ENCODE data around the gene UAP1L1.
"Not testable (repeated sequence)": the region's sequence is repeated elsewhere in the genome, so short reads cannot be mapped to it uniquely, and the experiment has no call there.

The UAP1L1 gene

DNA sequence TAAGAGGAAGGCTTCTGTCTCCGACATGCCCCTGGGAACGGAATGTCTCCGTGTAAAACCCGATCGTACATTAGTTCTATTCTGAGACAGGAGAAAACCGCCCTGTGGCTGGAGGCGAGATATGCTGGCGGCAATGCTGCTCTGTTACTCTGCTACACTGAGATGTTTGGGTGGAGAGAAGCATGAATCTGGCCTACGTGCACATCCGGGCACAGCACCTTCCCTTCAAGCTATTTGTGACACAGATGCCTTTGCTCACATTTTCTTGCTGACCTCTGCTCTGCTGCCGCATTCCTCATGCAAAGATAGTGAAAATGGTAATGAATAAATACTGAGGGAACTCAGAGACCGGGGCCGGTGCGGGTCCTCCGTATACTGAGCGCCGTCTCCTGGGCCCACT lies 39.4 kb downstream of the UAP1L1 start:
- DNase-seq = no peak

DNA sequence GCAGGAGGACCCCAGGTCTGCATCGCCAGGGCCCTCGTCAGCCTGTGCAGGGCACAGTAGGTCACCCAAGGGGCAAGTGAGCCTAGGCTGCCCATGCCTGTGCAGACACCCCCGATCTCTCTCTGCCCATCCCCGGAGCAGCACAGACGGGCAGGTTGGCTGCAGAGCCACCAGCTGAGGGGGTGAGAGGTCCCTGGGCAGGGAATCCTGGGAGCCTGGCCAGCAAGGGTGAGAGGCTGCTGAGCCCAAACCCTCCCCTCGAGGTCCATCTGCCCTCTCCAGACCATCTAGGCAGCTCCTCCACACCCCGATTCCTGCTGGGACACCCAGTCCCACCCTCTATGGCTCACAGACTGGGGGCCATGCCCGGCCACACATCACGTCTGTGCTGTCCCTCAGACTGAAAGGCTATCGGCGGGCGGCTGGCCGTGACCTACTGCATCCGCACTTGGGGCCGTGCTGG lies 40.0 kb downstream of the UAP1L1 start:
- no peak for DNase-seq

DNA sequence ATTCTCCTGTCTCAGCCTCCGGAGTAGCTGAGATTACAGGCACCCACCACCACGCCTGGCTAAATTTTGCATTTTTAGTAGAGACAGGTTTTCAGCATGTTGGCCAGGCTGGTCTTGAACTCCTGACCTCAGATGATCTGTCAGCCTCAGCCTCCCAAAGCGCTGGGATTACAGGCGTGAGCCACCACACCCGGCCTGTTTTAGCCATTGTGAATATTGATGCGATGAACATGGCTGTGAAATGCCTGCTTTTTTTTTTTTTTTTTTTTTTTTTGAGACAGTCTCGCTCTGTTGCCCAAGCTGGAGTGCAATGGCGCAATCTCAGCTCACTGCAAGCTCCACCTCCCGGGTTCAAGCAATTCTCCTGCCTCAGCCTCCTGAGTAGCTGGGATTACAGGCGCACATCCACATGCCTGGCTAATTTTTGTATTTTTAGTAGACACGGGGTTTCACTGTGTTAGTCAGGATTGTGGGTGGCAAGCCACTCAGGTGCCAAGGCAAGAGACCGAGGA lies 40.8 kb downstream of the UAP1L1 start:
- DNase-seq = not testable (repeated sequence)

GRCh38 chr9:137121927-137122795 lies 44.8 kb downstream of the UAP1L1 start:
- DNase-seq = not testable (repeated sequence)

GRCh38 chr9:137122796-137123467 lies 45.6 kb downstream of the UAP1L1 start:
- not testable (repeated sequence) for DNase-seq

GRCh38 chr9:137123468-137123837 lies 46.1 kb downstream of the UAP1L1 start:
- DNase-seq = no peak

DNA sequence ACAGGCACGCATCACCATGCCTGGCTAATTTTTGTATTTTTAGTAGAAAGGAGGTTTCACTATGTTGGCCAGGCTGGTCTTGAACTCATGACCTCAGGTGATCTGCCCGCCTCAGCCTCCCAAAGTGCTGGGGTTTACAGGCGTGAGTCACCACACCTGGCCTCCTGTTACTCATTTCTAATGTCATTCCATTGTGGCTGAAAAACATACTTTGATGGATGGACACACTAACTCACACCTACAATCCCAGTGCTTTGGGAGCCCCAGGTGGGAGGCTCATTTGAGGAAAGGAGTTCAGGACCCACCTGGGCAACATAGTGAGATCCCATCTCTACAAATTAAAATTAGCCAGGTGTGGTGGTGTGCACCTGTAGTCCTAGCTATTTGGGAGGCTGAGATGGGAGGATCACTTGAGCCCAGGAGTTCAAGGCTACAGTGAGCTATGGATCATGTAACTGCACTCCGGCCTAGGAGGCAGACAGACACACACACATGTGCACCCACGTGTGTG lies 46.7 kb downstream of the UAP1L1 start:
- DNase-seq = not testable (repeated sequence)

DNA sequence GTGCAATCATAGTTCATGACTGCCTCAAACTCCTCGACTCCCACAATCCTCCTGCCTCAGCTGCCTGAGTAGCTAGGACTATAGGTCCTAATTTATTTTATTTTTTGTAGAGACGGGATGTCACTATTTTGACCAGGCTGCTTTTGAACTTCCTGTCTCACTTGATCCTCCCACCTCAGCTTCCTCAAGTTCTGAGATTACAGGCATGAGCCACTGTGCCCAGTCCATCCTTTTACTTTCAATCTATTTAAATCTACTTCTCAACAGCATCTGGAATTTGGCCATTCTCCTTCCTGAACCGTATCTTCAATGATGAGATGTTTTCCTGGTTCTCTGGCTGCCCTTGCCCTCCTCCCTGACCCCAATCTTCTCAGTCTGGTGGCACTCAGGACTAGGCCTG lies 49.5 kb downstream of the UAP1L1 start:
- DNase-seq = no peak

- no peak for DNase-seq
Observed at GRCh38 chr9:137127301-137128157, 50.2 kb downstream of the UAP1L1 start.

DNA sequence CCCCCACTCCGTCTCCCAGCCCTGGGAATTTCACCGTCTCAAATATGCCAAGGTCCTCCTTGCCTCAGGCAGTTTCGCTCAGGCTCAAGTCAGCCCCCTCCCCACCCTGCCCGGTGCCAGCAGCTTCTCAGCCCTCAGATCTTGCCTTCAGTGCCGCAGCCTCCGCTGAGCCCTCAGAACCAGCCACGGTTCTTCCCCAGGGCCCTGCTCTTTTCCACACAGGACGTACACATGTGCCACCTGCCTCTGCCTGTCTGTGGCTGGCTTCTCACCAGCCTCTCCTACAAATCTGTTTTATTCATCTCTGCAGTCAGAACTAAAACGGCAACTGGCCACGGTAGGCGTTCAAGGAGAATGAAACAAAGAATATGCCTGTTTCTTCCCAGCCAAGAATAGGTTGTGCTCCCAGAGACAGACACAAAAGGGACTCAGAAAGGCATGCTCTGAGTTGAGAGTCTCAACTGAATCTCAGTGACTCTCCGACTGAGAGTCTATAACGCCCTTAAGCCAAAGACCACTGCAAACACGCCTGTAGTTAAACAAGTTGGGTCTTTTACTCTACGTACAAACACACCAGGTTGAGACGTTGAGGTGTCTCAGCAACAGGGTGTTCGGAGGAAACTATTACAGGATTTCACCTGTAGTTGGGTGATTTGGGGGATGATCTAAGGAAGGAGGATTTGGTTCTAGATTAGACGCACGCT lies 51.0 kb downstream of the UAP1L1 start:
- DNase-seq = no peak

- no peak for DNase-seq
Observed at GRCh38 chr9:137128862-137129455, 51.6 kb downstream of the UAP1L1 start.

DNA sequence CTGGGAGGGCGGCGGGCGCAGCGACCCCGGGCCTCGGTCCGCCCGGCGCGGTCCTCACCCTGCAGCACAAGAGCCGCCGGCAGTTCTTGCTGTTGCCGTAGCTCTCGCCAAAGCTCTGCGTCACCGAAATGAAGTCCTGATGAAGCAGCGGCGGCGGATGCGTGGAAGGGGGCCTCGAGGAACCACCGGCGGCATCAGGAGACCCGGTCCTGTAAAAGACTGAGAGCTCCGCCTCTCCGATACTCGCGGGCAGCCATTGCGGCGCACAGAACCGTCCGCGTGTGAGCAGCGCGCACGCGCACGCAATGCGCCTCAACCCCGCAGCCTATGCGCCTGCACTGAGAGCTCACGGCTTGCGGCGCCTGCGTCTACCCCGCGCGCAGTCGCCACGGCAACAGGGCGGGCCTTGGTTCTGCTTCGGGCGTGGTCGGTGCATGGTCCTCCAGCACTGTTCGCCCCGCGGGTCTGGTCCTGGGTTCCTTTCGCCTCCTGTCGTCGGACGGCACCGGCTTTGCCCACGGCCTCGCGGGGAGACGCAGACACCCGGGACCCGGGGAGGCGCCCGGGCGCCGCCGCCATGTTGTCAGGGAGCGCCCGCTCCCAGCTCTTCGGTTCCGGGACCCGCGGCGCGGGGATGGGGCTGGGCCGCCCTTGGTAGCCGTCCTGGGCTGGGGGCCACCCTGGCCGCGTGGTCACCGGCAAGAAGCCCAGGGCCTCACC lies 52.3 kb downstream of the UAP1L1 start:
- peak; percentile 80 for DNase-seq

GRCh38 chr9:137130176-137130755 lies 52.9 kb downstream of the UAP1L1 start:
- DNase-seq = no peak
